SKM-1 treated with dmso at 0.1 percent for 144 hours (cell line): ENCODE results near the gene APH1A.
"Not testable (repeated sequence)": the region's sequence is repeated elsewhere in the genome, so short reads cannot be mapped to it uniquely, and the experiment has no call there.

Experiments used
- DNase-seq: peaks from one replicate; lab custom pipeline; 2025; ENCODE audit not compliant: unreplicated experiment; lab: John Stamatoyannopoulos, UW

Gene APH1A

DNA sequence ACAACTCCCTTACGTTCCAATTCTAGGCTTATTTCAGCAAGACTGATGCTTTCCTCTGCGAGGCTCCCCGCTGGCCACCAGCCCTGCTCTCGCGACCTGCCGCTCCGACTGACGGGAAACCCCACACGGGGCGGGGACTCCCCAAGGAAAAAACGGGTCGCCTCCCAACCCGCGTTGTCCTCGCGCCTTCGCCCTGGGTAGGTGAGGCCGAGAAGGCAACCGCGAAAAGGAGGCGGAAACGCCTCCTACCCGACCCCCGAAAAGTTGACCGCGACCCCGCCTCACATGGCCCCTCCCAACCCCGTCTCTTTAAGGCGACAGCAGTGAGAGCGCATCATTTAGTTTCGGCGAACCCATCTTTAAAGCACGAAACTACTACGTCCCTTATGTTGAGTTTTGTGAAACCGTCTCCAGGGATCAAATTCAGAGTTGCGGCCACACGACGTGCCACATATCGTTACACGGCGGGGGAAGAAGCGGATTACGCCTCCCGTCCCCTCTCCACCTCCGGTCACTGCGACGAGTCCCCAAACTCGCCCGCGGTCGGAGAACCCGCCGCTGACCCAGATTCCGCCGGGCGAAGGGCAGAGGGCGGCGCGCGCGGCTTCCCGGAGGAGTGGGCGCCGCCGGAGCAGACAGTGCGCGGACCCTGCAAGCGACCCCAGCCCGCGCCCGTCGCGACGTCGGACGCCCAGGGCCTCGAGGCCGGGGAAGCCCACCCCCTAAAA lies 34.1 kb downstream of the APH1A start:
- DNase-seq: peak; percentile 68

DNA sequence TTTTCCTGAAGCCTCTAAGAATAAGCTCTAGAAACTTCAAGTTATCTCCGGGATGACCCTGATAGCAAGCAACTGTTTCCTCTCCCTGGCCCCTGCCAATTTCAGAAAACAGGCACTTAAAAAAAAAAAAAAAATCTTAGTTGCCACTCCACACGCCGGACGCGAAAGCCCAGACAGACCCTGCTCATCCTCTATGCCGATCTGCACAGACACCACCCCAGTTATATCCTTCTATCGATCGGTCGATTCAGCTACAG lies 34.6 kb downstream of the APH1A start:
- no peak for DNase-seq

DNA sequence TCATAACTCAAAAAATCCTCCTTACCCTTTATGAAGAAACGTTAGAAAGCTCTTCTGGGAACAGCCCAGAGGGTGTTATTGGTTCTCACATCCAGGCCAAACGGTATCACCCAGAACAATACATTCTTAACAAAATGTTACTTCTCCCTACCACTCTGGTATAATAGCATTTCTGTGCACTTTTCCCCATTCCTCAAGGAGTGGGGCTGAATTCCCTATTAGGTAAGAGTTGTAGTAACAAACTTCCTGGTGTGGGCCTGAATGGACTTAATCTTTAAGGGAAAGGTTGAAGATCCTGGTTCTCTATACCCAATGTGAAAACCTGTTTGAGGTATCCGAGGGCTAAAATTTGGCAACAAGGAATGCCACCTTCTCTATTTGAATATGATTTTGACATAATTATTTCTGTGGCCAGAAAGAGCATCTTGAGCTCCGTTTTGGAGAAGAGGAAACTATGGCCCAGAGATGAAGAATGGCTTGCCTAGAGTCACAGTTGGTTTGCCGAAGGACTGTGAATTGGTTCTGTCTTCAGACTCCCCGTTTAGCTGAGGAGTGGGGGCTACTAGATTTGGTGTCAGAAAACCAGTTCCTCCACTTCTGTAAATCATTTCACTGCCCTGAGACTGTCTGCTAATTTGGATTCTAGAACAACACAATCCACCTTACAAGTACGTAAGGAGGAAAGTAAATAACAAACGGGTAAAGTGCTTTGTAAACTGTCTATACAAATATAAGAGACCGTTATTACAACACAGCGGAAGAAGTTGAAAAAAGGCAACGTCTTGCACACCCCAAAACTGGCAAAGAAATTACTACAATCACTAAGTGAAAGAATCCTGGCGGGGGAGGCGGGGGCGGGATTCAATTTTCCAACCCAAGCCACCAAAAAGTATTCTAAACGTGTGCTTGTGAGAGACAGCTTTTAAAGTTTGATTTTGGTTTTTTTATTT lies 35.2 kb downstream of the APH1A start:
- peak; percentile 54 for DNase-seq

DNA sequence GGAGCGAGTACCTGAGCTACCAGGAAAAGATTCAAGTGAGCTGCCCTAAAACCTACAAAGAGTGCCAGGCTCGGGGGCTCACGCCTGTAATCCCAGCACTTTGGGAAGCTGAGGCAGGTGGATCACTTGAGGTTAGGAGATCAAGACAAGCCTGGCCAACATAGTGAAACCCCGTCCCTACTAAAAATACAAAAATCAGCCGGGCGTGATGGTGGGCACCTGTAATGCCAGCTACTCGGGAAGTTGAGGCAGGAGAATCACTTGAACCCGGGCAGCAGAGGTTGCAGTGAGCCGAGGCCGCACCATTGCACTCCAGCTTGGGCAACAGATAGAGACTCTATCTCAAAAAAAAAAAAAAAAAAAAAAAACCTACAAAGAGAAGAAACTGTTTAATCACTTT lies 35.9 kb downstream of the APH1A start:
- DNase-seq: not testable (repeated sequence)

DNA sequence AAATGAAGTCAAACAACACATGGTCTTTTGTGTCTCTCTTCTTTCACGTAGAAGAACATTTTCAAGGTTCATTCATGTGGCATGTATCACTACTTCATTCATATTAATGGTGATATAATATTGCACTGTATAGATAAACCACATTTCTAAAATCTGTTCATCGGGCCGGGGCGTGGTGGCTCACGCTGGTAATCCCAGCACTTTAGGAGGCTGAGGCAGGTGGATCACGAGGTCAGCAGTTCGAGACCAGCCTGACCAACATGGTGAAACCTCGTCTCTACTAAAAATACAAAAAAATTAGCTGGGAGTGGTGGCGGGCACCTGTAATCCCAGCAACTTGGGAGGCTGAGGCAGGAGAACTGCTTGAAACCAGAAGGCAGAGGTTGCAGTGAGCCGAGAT lies 40.6 kb downstream of the APH1A start:
- DNase-seq: not testable (repeated sequence)

DNA sequence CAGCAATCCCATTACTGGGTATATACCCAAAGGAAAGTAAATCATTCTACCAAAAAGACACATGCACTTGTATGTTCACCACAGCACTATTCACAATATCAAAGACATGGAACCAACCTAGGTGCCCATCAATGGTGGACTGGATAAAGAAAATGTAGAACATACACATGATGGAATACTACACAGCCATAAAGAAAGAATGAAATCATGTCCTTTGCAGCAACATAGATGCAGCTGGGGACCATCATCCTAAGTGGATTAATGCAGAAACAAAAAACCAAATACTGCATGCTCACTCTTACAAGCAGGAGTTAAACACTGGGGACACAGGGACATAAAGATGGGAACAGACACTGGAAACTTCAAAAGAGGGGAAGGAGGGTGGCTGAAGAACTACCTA lies 41.6 kb downstream of the APH1A start:
- no peak for DNase-seq

DNA sequence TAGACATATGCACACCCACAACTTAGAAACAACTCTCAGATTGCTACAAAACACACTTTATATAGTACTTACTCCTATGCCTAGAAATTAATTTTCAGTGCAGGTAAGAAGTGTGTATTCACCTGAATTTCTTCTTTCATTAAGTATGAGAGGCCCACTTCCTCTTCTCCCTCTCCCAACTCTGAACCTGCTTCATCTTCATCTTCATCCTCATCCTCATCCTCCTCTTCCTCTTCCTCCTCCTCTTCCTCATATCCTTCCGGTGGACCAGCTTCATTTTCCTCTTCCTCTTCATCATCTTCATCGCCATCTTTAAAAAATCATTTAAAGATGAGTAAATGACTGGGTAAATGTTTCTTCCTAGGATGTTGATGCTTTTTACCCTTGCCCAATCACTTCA lies 42.3 kb downstream of the APH1A start:
- no peak for DNase-seq

DNA sequence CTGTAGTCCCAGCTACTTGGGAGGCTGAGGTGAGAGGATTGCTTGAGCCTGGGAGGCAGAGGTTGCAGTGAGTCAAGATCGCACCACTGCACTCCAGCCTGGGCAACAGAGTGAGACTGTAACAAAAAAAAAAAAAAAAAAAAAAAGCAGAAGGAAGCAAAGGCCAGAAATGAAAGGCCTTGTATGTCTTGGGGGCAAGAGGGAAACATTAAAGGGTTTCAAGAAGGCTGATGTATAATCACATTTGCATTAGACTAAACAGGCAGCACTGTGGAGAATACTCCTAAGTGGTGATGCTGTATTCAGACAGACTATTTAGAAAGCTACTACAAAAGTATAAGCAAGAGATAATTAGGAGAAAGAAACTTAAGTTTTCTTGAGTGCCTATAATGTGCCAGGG lies 43.3 kb downstream of the APH1A start:
- no peak for DNase-seq

DNA sequence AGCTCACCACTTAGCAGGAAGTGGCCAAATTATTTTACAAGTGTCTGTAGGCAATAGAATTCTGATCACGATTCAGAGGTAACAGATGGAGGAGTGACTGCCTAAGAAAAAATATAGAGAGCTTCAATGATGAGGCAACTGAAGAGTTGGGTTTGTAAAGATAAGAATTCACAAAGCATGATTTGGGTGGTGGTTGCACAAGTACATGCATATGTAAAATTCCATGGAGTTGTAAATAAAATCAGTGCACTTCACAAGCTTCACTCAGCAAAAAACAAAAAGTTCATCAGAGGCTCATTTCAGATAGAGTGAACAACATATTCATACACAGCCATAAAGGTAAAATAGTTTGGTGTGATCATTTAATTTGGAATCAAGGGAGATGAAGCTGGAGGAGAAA lies 43.8 kb downstream of the APH1A start:
- no peak for DNase-seq

DNA sequence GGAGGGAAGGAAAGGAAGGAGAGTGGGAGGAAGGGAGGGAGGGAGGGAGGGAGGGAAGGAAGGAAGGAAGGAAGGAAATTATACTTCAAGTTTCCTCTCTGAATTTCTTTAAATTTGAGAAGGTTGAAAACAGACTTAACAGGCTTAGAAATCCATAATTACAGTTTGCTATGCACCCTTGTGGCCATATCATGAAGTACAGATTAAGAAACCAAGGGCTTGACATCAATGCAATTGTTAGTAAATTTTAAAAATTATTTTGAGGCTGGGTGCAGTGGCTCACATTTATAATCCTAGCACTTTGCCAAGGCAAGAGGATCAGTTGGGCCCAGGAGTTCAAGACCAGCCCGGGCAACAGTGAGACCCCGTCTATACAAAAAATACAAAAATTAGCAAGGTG lies 47.3 kb downstream of the APH1A start:
- DNase-seq: peak; percentile 32

DNA sequence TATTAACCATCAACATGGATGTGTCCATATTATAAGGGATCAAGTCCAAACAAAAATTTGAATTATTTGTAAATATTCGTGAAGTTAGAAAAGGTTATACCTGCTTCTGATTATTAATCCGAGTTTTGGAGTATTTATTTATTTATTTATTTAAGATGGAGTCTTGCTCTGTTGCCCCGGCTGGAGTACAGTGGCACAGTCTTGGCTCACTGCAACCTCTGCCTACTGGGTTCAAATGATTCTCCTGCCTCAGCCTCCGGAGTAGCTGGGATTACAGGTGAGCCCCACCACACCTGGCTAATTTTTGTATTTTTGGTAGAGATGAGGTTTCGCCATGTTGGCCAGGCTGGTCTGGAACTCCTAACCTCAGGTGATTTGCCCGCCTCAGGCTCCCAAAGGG lies 53.0 kb downstream of the APH1A start:
- not testable (repeated sequence) for DNase-seq
